Adipose tissue (tissue), 3 donors: Measurements from ENCODE around the gene ARL5A. TPM values are rescaled to one million over a fixed set of nuclear protein-coding genes. Genes with fewer than 3 reads are reported as not detected.
"Not testable (repeated sequence)": the region's sequence is repeated elsewhere in the genome, so short reads cannot be mapped to it uniquely, and the experiment has no call there.

Experiments
- H3K27ac ChIP-seq: one replicate; pipeline ENCODE4 v1.5.1; 2013; ENCODE audit warnings: low read depth, low read length
- WGBS, 3 donors: extraction: QIAGEN DNeasy Blood & Tissue Kit; methylation state at CpG; one replicate each; pipeline ENCODE4 v1.1.7; 2013; 5-methylcytosine and 5-hydroxymethylcytosine counted together
- polyA plus RNA-seq, 3 donors: library from polyadenylated mRNA; stranded (reverse); fragments of 200-250 nt; gene quantifications; one replicate each; pipeline ENCODE4 v1.2.3, GENCODE V29; 2013
- donor health status: healthy with polysubstance abuse.
- donor health status: Bipolar disorder and iron deficiency.
- donor health status: healthy.

ARL5A gene
- polyA plus RNA-seq: 10 to 100 TPM in 2 of 3 donors, 1 to 10 TPM in 1; 7.4 to 24.0 (median 15.7) TPM

- 0 to 1% (median 0%) methylated on average over 51 to 62 of the region's 64 CpGs for WGBS, 3 donors
- H3K27ac ChIP-seq: no peak within 1 kb of the TSS
Observed at GRCh38 chr2:151828143-151828889, at the start of gene ARL5A. Gene ARL5A (minus strand): TSS chr2:151828421. CDS start chr2:151828176, 245 bp downstream.

- WGBS, 3 donors: 76 to 96% (median 92%) methylated on average over 5 to 21 of the region's 34 CpGs
Observed at GRCh38 chr2:151875631-151876030, 47.4 kb upstream of the ARL5A start.

GRCh38 chr2:151872463-151872862, 44.2 kb upstream of the ARL5A start:
- WGBS, 3 donors: 76 to 86% (median 78%) methylated on average over 3 of the region's 3 CpGs
- no peak overlapping the region for H3K27ac ChIP-seq

More at GRCh38 chr2:151875631-151876030, 47.4 kb upstream of the ARL5A start:
- not testable (repeated sequence) for H3K27ac ChIP-seq

DNA sequence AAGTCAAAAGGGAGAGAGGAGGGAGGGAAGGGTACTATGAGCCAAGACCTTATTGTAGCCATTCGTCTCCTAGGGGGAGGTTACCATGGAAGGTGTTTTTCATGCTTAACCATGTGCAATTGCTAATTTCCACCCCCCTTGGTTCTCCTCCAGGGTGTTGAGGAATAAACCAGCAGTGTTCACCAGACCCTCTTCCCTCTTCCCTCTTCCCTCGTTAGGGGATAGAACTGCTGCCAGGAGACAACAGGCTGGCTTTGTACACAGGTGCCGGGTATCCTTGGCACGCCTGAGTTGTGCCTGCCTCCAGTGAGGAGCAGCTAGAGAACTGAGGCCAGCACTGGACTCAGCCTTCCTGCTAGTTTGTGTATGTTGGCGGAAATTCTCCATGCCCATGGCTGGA, 41.1 kb upstream of the ARL5A start:
- no peak overlapping the region for H3K27ac ChIP-seq
- WGBS, 3 donors: 66 to 85% (median 83%) methylated on average over 5 of the region's 5 CpGs

- no peak overlapping the region for H3K27ac ChIP-seq
- 94 to 97% (median 96%) methylated on average over 5 of the region's 5 CpGs for WGBS, 3 donors
Observed at GRCh38 chr2:151862700-151863099, 34.5 kb upstream of the ARL5A start.

DNA sequence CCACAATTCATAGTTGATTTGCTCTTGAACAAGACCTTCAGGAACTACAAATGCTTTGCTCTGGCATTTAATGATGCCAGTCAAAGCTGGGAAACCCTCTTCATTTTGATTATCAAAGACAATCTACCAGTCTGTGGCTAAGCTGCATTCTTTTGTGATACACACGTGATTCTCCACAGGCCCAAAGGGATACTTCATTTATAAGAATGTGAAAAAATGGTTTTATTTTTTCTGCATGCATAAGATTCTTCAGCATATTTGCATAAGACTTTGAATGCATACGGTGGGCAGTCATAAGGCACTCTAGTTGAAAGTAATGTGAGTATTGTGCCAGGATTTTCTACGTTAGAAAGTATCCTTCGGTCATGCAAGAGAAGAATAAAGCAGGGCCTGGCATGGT, 33.0 kb upstream of the ARL5A start:
- H3K27ac ChIP-seq: no peak overlapping the region
- 80 to 86% (median 86%) methylated on average over 4 of the region's 4 CpGs for WGBS, 3 donors

GRCh38 chr2:151860613-151861146, 32.5 kb upstream of the ARL5A start:
- WGBS, 3 donors: 80 to 84% (median 81%) methylated on average over 5 of the region's 5 CpGs
- no peak overlapping the region for H3K27ac ChIP-seq

DNA sequence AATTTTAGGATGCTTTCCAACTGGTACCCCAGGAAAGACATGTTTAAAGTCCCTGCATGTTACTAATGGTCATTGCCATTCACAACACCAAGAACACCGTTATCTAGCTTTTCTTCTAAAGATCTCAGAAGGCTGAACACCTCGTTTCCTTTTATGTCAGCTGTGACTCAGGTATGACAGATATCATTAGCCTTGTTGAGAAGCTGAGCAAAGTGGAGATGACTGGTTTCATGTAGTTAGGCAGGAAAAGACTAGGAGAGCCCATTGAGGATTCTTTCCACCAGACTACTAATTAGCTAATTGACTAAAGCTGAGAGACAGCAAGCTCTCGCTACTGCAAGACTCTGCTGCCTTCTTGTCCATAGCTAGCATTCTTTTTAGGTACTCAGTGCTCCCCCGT, 32.0 kb upstream of the ARL5A start:
- no peak overlapping the region for H3K27ac ChIP-seq
- 75 to 90% (median 83%) methylated on average over 4 of the region's 4 CpGs for WGBS, 3 donors

DNA sequence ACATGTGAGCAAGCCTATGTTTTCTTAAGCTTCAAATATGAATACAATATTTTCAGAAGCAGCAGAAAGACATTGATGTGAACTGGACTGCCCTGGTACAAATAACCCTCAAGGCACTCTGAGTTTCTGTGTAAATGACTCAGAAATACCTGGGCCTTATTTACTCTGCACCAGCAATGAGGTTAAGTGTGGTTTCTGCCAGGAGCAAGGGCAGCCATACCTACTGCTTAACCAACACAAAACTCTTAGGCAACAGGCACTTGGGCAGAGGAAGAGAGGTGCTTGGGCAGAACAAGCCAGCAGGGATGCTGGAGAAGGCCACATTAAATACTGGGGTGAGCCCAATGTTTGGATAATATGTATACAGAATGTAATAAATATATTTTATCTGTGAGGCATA, 29.4 kb upstream of the ARL5A start:
- no peak overlapping the region for H3K27ac ChIP-seq

DNA sequence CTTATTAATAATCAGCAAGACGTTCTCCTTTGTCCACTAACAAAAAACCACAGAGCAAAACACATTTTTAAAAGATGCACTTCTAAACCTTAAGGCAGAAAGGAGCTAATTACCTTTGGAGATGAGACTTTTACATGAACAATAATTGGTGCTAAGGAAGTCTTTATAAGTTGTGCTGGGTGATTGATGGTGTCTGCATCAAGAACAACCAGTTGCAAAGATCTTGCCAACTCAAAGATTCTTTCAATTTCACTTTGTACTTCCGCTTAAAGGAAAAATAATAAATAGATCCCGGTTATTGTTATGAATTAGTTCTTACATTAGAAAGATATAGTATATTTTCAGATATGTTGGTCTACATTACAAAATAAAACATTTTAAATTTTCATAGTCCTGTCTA, 26.9 kb upstream of the ARL5A start:
- WGBS, 3 donors: 82 to 92% (median 86%) methylated on average over 3 of the region's 3 CpGs
- H3K27ac ChIP-seq: no peak overlapping the region

GRCh38 chr2:151853070-151853758, 25.0 kb upstream of the ARL5A start:
- no peak overlapping the region for H3K27ac ChIP-seq
- 70 to 97% (median 86%) methylated on average over 3 of the region's 3 CpGs for WGBS, 3 donors

DNA sequence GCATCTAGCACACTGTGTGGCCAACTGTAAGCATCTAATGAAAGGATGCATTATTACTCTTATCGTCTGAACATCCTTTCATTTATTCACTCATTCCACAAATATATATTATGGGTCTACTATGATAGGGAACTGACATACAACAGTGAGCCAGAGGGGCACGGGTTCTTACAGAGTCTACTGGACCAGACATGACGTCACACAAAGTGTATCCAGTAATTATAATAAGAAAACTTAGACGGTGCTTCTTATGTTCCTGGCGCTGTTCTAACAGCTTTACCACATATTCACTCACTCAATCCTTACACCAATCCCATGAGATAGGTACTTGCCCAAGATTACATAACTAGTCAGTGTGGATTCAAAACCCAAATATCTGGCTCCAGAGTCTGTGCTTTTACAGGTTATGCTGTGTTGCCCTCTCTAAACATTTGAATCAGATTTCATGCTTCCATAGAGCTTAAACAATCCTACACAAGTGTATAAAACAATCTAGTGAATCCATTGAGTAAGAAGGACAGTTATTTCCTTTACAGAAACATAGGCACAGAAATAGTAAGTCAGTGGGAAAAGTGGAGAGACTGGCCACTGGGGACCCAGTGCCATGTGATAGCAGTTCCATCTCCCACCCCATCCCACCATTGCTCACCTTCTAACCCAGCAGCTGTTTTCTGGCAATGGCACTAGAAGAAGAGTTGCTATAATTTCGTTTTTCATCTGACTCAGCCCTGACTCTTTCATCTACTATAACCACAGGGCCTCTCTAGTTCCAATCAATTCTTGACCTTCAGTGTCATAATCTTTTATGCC, 24.2 kb upstream of the ARL5A start:
- 77 to 80% (median 80%) methylated on average over 6 of the region's 6 CpGs for WGBS, 3 donors

GRCh38 chr2:151851761-151852160, 23.5 kb upstream of the ARL5A start:
- WGBS, 3 donors: 63 to 82% (median 77%) methylated on average over 3 of the region's 3 CpGs
- H3K27ac ChIP-seq: no peak overlapping the region

More for the DNA sequence above, 24.2 kb upstream of the ARL5A start:
- H3K27ac ChIP-seq: no peak overlapping the region

GRCh38 chr2:151849413-151850010, 21.3 kb upstream of the ARL5A start:
- 52 to 94% (median 85%) methylated on average over 4 of the region's 4 CpGs for WGBS, 3 donors
- no peak overlapping the region for H3K27ac ChIP-seq

GRCh38 chr2:151845884-151846283, 17.7 kb upstream of the ARL5A start:
- WGBS, 3 donors: 90 to 99% (median 96%) methylated on average over 2 of the region's 2 CpGs
- no peak overlapping the region for H3K27ac ChIP-seq

DNA sequence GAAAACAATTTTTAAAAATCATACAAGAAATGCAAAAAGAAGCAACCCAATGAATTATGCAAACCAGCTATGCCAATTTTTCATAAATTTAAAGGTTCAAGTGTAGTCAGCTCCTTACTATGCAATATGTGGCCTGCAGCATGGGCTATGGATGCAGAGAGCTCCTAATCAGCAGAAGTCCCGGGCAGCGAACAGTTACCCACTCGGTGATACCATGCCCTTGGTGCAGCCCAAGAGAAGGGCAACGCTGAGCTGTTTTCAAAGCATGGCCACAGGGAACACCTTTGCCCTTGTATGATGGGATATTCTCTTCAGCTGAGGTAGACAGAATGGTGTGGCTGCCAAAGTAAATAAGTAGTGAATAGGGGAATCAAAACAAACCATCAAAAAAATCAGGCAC, 17.3 kb upstream of the ARL5A start:
- WGBS, 3 donors: 82 to 95% (median 89%) methylated on average over 4 of the region's 4 CpGs

DNA sequence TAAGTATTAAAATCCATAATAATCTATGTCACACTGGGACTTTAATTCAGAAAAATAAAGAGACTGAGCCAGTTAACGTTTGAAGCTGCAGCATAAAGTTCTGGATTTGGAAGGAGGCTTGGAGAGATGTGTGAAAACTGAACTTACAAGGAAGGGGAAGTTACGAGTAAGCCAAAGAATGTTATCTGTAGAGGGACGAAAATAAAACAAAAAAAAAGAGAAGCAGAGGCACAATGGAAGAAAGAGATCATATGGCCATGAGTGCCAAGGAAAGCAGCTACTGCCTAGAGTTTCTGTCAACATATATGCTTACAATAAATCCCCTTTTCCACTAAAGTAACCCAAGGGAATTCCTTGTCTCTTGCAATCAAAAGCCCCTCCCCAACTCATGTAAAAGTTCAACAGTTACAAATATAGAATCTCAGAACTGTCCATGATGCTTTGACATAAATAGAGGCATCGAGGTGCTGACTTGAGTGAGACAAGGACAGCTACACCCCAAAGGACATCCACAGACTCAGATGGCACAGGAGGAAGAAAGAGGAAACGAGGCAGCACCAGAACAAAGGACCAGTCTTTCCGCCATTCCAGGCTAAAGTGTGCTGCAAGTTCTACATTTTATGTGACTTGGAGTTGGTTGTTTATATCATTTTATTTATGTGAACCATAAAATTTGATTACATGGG, 16.1 kb upstream of the ARL5A start:
- WGBS, 3 donors: 51 to 73% (median 51%) methylated on average over 6 of the region's 6 CpGs
- H3K27ac ChIP-seq: no peak overlapping the region

More for the DNA sequence above, 17.3 kb upstream of the ARL5A start:
- H3K27ac ChIP-seq: no peak overlapping the region

DNA sequence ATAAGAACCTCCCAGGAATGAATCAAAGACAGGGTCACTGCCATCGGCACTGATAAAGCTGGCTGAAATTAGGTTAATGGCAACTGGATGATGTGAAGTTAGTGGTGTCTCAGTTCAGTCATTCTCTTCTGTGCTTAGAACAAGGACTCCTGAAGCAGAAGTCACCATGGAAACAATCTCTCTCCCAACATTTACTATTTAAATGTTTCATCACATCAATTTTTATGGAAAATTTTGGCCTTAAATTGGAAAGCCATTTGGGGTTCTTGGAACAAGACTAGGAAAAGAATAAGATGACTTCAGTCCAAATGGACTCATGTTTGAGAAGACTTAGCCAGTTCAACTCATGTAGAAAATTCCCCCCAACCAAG, 15.5 kb upstream of the ARL5A start:
- WGBS, 3 donors: 68 to 85% (median 79%) methylated on average over 1 of the region's 1 CpG

More for the DNA sequence above, 15.5 kb upstream of the ARL5A start:
- H3K27ac ChIP-seq: no peak overlapping the region
